NCI-H2196 treated with DMSO at 0.1 percent for 48 hours (cell line): Measurements from ENCODE around the gene PRDM7.
A peak's percentile ranks its signal among the peaks of the same experiment; 100 is the strongest.
"Not testable (repeated sequence)": the region's sequence is repeated elsewhere in the genome, so short reads cannot be mapped to it uniquely, and the experiment has no call there.

ENCODE experiments used
- DNase-seq: peaks from one replicate; lab custom pipeline; 2025; ENCODE audit not compliant: unreplicated experiment; lab: John Stamatoyannopoulos, UW

The PRDM7 gene

GRCh38 chr16:90072442-90073105 is 4.6 kb downstream of the PRDM7 start:
- DNase-seq: no peak

- DNase-seq: no peak
These were observed 6.7 kb downstream of the PRDM7 start for GRCh38 chr16:90070440-90070839.

GRCh38 chr16:90061437-90061836 is 15.7 kb downstream of the PRDM7 start:
- DNase-seq: no peak

GRCh38 chr16:90057738-90058173 is 19.4 kb downstream of the PRDM7 start:
- no peak for DNase-seq

GRCh38 chr16:90056521-90056920 is 20.6 kb downstream of the PRDM7 start:
- not testable (repeated sequence) for DNase-seq

GRCh38 chr16:90055371-90055770 is 21.8 kb downstream of the PRDM7 start:
- DNase-seq: no peak

GRCh38 chr16:90054554-90054953 is 22.6 kb downstream of the PRDM7 start:
- DNase-seq: no peak

- no peak for DNase-seq
These were observed 23.1 kb downstream of the PRDM7 start for GRCh38 chr16:90053902-90054500.

- no peak for DNase-seq
These were observed 26.2 kb downstream of the PRDM7 start for GRCh38 chr16:90050969-90051368.

GRCh38 chr16:90048737-90049330 is 28.3 kb downstream of the PRDM7 start:
- DNase-seq: no peak

GRCh38 chr16:90048347-90048722 is 28.8 kb downstream of the PRDM7 start:
- no peak for DNase-seq

- DNase-seq: no peak
These were observed 29.3 kb downstream of the PRDM7 start for GRCh38 chr16:90047714-90048346.

GRCh38 chr16:90046971-90047713 is 30.0 kb downstream of the PRDM7 start:
- DNase-seq: peak; percentile 25

GRCh38 chr16:90046122-90046970 is 30.8 kb downstream of the PRDM7 start:
- DNase-seq: no peak

- peak; percentile 5 for DNase-seq
These were observed 33.0 kb downstream of the PRDM7 start for GRCh38 chr16:90044111-90044551.

- no peak for DNase-seq
These were observed 33.6 kb downstream of the PRDM7 start for GRCh38 chr16:90043526-90043925.

- no peak for DNase-seq
These were observed 34.1 kb downstream of the PRDM7 start for GRCh38 chr16:90042946-90043514.

- DNase-seq: no peak
These were observed 35.1 kb downstream of the PRDM7 start for GRCh38 chr16:90041896-90042473.

GRCh38 chr16:90040152-90041023 is 36.7 kb downstream of the PRDM7 start:
- no peak for DNase-seq
